Suprapubic skin (tissue), 4 donors: ENCODE measurements around the gene BOD1L1. TPM values are rescaled to one million over a fixed set of nuclear protein-coding genes. Genes with fewer than 3 reads are reported as not detected.
"Not testable (repeated sequence)": the region's sequence is repeated elsewhere in the genome, so short reads cannot be mapped to it uniquely, and the experiment has no call there.

Experiments used
- DNase-seq, 2 donors: peaks; one replicate each; pipeline ENCODE4 v3.0.0-alpha.2; 2019; ENCODE audit warnings: low spot score in 2 of 2
- H3K27ac ChIP-seq: fragments of 200-600 bp; sonication (generic); one replicate; pipeline ENCODE4 v1.5.1; 2019
- H3K27me3 ChIP-seq: fragments of 200-600 bp; sonication (generic); one replicate; pipeline ENCODE4 v1.5.1; 2019
- H3K36me3 ChIP-seq: fragments of 200-600 bp; sonication (generic); one replicate; pipeline ENCODE4 v1.5.1; 2019
- H3K4me1 ChIP-seq: fragments of 200-600 bp; sonication (generic); one replicate; pipeline ENCODE4 v1.5.1; 2019
- H3K4me3 ChIP-seq: fragments of 200-600 bp; sonication (generic); one replicate; pipeline ENCODE4 v1.5.1; 2019; ENCODE audit warnings: mild to moderate bottlenecking
- H3K9me3 ChIP-seq: fragments of 200-600 bp; sonication (generic); one replicate; pipeline ENCODE4 v1.5.1; 2019
- CTCF ChIP-seq, 2 donors: fragments of 200-600 bp in 1 of 2; fragments of 450-650 bp in 1 of 2; sonication (generic) in 1 of 2; IDR thresholded peaks; one replicate each; pipeline ENCODE4 v1.5.1; 2016 to 2019; ENCODE audit warnings: antibody characterized with exemption in 2 of 2, mild to moderate bottlenecking in 1 of 2, moderate library complexity in 1 of 2
- EP300 ChIP-seq: sonication (generic); formaldehyde crosslinking; IDR thresholded peaks from one replicate; pipeline ENCODE4 v1.6.1; 2017; ENCODE audit warnings: antibody characterized with exemption
- POLR2A ChIP-seq, 2 donors: fragments of 450-650 bp; IDR thresholded peaks; one replicate each; pipeline ENCODE4 v1.6.1; 2017; ENCODE audit warnings: antibody characterized with exemption in 2 of 2, mild to moderate bottlenecking in 2 of 2, moderate library complexity in 2 of 2
- POLR2AphosphoS5 ChIP-seq, 3 donors: sonication (generic); formaldehyde crosslinking; IDR thresholded peaks; one replicate each; pipeline ENCODE4 v1.6.1; 2017; ENCODE audit warnings: antibody characterized with exemption in 3 of 3
- WGBS: methylation state at CpG from one replicate; pipeline ENCODE4 v1.1.5; 2018; 5-methylcytosine and 5-hydroxymethylcytosine counted together
- total RNA-seq, 4 donors: library from RNA; depleted of rRNA; stranded (reverse); fragments of >200 nt; gene quantifications; one replicate each; pipeline ENCODE4 v1.1.0, GENCODE V29; 2016

BOD1L1 gene
- total RNA-seq, 4 donors from 2014 or later, result 26.5 to 78.0 (median 36.5) TPM

- TF ChIP-seq CTCF (IDR thresholded peaks at IDR 0.05) (no peak), EP300 (no peak), POLR2A (IDR thresholded peaks at IDR 0.05) (no peak), POLR2AphosphoS5 (IDR thresholded peaks at IDR 0.05) (no peak)
- Histone ChIP-seq H3K4me3 (no peak overlapping the region), H3K4me1 (no peaks in the 10 kb centered on the region), H3K36me3 (peaks cover 47% of the 10 kb centered on the region), H3K9me3 (no peaks in the 10 kb centered on the region), H3K27ac (no peak overlapping the region), H3K27me3 (no peaks in the 10 kb centered on the region)
- WGBS, result 85% methylated on average over 4 of the region's 5 CpGs
- no peak for DNase-seq
These were observed 60.4 kb downstream of the BOD1L1 start for GRCh38 chr4:13567125-13567524.

- no peak for TF ChIP-seq POLR2AphosphoS5 (IDR thresholded peaks at IDR 0.05)
- no peak for TF ChIP-seq CTCF (IDR thresholded peaks at IDR 0.05)
- no peak for TF ChIP-seq EP300
- no peak overlapping the region for H3K27ac ChIP-seq
- no peaks in the 10 kb centered on the region for H3K27me3 ChIP-seq
- no peak overlapping the region for H3K4me3 ChIP-seq
- peaks cover 9% of the 10 kb centered on the region for H3K36me3 ChIP-seq
- DNase-seq, result no peak
- no peaks in the 10 kb centered on the region for H3K9me3 ChIP-seq
- H3K4me1 ChIP-seq, result no peaks in the 10 kb centered on the region
- 78% methylated on average over 1 of the region's 1 CpG for WGBS
These were observed 64.6 kb downstream of the BOD1L1 start for GRCh38 chr4:13562876-13563275.

- H3K27me3 ChIP-seq, result no peaks in the 10 kb centered on the region
- no peaks in the 10 kb centered on the region for H3K36me3 ChIP-seq
- WGBS, result 65% methylated on average over 4 of the region's 4 CpGs
- no peak for TF ChIP-seq CTCF (IDR thresholded peaks at IDR 0.05)
- TF ChIP-seq POLR2A (IDR thresholded peaks at IDR 0.05), result no peak
- no peak for TF ChIP-seq POLR2AphosphoS5 (IDR thresholded peaks at IDR 0.05)
- TF ChIP-seq EP300, result no peak
- no peak overlapping the region for H3K4me3 ChIP-seq
- DNase-seq, result no peak
- H3K27ac ChIP-seq, result no peak overlapping the region
- no peaks in the 10 kb centered on the region for H3K9me3 ChIP-seq
- no peaks in the 10 kb centered on the region for H3K4me1 ChIP-seq
These were observed 65.9 kb downstream of the BOD1L1 start for GRCh38 chr4:13561673-13562072.

- not testable (repeated sequence) for H3K4me3 ChIP-seq, H3K27me3 ChIP-seq, DNase-seq, H3K4me1 ChIP-seq, H3K27ac ChIP-seq, H3K9me3 ChIP-seq, H3K36me3 ChIP-seq
- WGBS, result 61% methylated on average over 5 of the region's 5 CpGs
These were observed 67.4 kb downstream of the BOD1L1 start for GRCh38 chr4:13560111-13560510.

GRCh38 chr4:13559413-13559812, 68.1 kb downstream of the BOD1L1 start:
- Histone ChIP-seq H3K4me1 (no peaks in the 10 kb centered on the region), H3K27me3 (peaks cover 4% of the 10 kb centered on the region), H3K27ac (no peak overlapping the region), H3K9me3 (no peaks in the 10 kb centered on the region), H3K36me3 (no peaks in the 10 kb centered on the region), H3K4me3 (no peak overlapping the region)
- 34% methylated on average over 2 of the region's 2 CpGs for WGBS
- DNase-seq, result no peak
- no peak for TF ChIP-seq CTCF (IDR thresholded peaks at IDR 0.05)
- no peak for TF ChIP-seq POLR2AphosphoS5 (IDR thresholded peaks at IDR 0.05)
- TF ChIP-seq POLR2A (IDR thresholded peaks at IDR 0.05), result no peak

- Histone ChIP-seq H3K4me1 (no peaks in the 10 kb centered on the region), H3K9me3 (no peaks in the 10 kb centered on the region), H3K27me3 (peaks cover 5% of the 10 kb centered on the region), H3K4me3 (no peak overlapping the region), H3K36me3 (no peaks in the 10 kb centered on the region), H3K27ac (no peak overlapping the region)
- 56% methylated on average over 1 of the region's 1 CpG for WGBS
- DNase-seq, result no peak
- TF ChIP-seq EP300 (no peak), CTCF (IDR thresholded peaks at IDR 0.05) (no peak), POLR2AphosphoS5 (IDR thresholded peaks at IDR 0.05) (no peak), POLR2A (IDR thresholded peaks at IDR 0.05) (no peak)
These were observed 68.6 kb downstream of the BOD1L1 start for GRCh38 chr4:13558881-13559280.
